Measurements from ENCODE around the gene EXOC4. TPM values are rescaled to one million over a fixed set of nuclear protein-coding genes. Genes with fewer than 3 reads are reported as not detected.
A peak's percentile ranks its signal among the peaks of the same experiment; 100 is the strongest.

Gene EXOC4
- total RNA-seq, 2 donors from 2014 or later = 48.9 to 102 TPM

DNA sequence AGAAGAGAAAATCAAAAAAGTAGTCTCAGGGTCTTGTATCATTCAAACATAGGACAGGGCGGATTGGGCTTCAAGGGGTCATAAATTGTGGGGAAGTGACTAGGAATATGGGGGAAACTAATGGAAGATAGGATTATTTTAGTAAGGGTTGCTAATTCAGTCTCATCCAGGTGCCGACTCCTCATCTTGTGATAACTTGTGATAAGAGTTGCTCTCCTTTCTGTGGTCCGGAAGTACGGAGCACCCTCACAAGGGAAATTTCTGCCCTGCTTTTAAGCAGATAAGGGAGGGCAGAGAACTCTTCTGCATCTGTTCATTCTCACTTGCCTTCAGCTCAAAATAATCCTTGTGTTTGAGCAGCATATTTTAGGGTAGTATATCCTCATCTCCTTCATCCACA, 437.9 kb downstream of the EXOC4 start:
- TF ChIP-seq POLR2AphosphoS5 (IDR thresholded peaks at IDR 0.05) (no peak), POLR2A (IDR thresholded peaks at IDR 0.05) (no peak)
- TF ChIP-seq, protein P1, sequence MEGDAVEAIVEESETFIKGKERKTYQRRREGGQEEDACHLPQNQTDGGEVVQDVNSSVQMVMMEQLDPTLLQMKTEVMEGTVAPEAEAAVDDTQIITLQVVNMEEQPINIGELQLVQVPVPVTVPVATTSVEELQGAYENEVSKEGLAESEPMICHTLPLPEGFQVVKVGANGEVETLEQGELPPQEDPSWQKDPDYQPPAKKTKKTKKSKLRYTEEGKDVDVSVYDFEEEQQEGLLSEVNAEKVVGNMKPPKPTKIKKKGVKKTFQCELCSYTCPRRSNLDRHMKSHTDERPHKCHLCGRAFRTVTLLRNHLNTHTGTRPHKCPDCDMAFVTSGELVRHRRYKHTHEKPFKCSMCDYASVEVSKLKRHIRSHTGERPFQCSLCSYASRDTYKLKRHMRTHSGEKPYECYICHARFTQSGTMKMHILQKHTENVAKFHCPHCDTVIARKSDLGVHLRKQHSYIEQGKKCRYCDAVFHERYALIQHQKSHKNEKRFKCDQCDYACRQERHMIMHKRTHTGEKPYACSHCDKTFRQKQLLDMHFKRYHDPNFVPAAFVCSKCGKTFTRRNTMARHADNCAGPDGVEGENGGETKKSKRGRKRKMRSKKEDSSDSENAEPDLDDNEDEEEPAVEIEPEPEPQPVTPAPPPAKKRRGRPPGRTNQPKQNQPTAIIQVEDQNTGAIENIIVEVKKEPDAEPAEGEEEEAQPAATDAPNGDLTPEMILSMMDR (IDR thresholded peaks at IDR 0.05) = no peak
- Histone ChIP-seq H3K9me3 (no peaks in the 10 kb centered on the region), H3K27ac (no peak overlapping the region), H3K27me3 (replicated peaks; ENCODE audit: insufficient read depth) (no peaks in the 10 kb centered on the region), H3K4me3 (no peak overlapping the region), H3K4me1 (replicated peaks) (no peaks in the 10 kb centered on the region), H3K36me3 (no peaks in the 10 kb centered on the region)
- intact Hi-C loops (cut with DNase I) = no loop called here
- WGBS = 96% methylated on average over 4 of the region's 4 CpGs
- no peak for DNase-seq (ENCODE audit: low spot score)

DNA sequence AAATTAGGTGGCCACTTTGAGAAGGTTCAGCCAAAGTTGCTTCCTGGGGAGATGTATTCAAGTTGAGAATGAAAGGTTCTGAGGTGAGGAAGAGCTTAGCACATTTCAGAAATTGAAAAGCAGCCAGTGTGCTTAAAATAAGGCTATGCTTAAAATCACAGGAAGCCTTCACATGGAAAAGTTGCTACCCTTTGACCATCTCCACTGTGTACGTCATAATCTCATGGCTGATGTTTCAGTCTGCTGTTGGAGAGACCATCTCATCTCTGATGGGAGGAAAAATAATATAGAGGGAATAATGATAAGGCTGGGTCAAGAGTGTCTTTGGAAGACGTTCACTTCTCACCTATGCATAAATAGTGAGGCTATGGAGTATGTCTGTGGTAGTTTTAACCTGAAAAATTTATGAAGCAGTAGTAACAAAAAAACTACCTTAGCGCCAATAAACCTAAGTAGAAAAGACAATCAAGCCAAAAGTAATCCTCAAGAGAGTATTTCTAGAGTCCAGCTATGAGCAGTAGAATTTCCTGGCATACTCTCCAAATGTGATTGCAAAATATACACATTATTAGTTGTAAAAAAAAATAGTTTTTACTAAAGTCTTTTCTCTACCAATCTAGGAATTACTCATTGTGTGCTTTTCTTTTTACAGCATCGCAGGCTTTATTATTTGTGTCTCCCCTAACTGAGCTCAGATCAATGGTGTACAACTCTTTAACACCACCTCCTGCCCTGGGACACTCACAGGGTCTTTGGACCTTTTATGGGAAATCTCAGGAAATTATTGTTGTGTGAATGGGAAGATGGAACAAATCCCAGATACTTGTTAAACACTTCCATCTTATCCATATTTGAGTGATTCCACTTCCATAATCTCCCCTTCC, 439.1 kb downstream of the EXOC4 start:
- TF ChIP-seq POLR2AphosphoS5 (IDR thresholded peaks at IDR 0.05) (no peak), POLR2A (IDR thresholded peaks at IDR 0.05) (no peak)
- TF ChIP-seq, protein P1 (IDR thresholded peaks at IDR 0.05) = no peak
- H3K4me3 ChIP-seq = no peak overlapping the region
- DNase-seq (ENCODE audit: low spot score) = no peak
- H3K36me3 ChIP-seq = no peaks in the 10 kb centered on the region
- intact Hi-C loops (cut with DNase I) = no loop called here
- H3K27me3 ChIP-seq (replicated peaks; ENCODE audit: insufficient read depth) = no peaks in the 10 kb centered on the region
- no peaks in the 10 kb centered on the region for H3K9me3 ChIP-seq
- WGBS = 86% methylated on average over 4 of the region's 4 CpGs
- H3K4me1 ChIP-seq (replicated peaks) = no peaks in the 10 kb centered on the region
- no peak overlapping the region for H3K27ac ChIP-seq

DNA sequence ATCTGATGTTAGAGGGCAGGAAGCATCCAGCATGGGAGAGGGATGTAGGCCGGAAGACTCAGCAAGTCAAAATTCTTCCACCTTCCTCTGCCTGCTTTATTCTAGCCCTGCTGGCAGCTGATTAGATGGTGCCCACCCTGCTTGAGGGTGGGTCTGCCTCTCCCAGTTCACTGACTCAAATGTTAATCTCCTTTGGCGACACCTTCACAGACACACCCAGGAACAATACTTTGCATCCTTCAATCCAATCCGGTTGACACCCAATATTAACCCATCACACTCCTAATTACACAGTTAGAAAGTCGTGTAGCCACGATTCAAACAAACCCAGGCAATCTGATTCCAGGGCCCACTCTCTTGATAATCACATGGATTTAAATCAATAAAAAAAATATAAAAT, 440.4 kb downstream of the EXOC4 start:
- Histone ChIP-seq H3K36me3 (no peaks in the 10 kb centered on the region), H3K9me3 (no peaks in the 10 kb centered on the region), H3K4me1 (replicated peaks) (no peaks in the 10 kb centered on the region), H3K27me3 (replicated peaks; ENCODE audit: insufficient read depth) (no peaks in the 10 kb centered on the region), H3K27ac (no peak overlapping the region), H3K4me3 (no peak overlapping the region)
- DNase-seq (ENCODE audit: low spot score) = no peak
- no peak for TF ChIP-seq POLR2AphosphoS5 (IDR thresholded peaks at IDR 0.05)
- no peak for TF ChIP-seq POLR2A (IDR thresholded peaks at IDR 0.05)
- TF ChIP-seq, protein P1 (IDR thresholded peaks at IDR 0.05) = no peak
- 93% methylated on average over 5 of the region's 5 CpGs for WGBS
- intact Hi-C loops (cut with DNase I) = no loop called here

DNA sequence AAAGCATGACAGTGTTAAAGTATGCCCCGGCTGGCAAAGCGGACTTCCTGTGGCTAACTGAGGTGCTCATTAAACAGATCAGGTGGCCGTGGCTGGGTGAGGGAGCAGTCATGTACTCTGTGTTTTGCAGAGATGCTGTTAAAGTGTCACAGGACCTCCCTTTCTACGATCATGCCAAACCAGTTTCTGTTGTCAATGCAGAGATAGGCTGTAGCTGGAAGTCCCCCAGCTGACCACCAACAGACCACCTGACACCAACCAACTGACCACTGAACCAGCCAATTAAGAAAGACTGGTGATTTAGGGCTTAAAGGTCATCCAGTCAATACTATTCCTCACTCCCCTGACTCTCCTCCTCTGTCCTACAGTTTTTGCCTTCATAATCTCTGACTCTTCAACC, 443.2 kb downstream of the EXOC4 start:
- TF ChIP-seq POLR2AphosphoS5 (IDR thresholded peaks at IDR 0.05) = no peak
- peak; percentile 4 for DNase-seq (ENCODE audit: low spot score)

DNA sequence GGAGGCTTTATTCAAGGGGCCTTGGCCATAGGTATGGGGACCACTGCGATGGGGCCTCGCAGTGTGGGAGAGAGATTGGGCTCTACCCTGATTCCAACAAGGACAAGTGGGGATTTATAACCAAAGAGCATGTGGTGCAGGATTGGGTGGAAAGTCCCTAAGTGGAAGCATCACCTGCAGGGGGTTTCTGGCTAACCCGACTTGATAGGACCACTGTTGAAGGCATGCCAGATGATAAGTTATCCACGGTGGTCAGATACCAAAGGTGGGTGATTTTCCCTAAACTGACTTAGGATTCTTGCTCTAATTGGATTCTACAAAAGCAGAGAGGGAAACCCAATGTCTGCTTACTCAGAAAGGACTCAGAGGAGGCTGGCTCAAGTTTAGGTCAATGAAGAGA, 444.7 kb downstream of the EXOC4 start:
- H3K4me1 ChIP-seq (replicated peaks) = no peaks in the 10 kb centered on the region
- intact Hi-C loops (cut with DNase I) = no loop called here
- no peaks in the 10 kb centered on the region for H3K36me3 ChIP-seq
- H3K27me3 ChIP-seq (replicated peaks; ENCODE audit: insufficient read depth) = no peaks in the 10 kb centered on the region
- no peak for DNase-seq (ENCODE audit: low spot score)
- WGBS = 90% methylated on average over 4 of the region's 4 CpGs
- H3K9me3 ChIP-seq = no peaks in the 10 kb centered on the region
- H3K27ac ChIP-seq = no peak overlapping the region
- H3K4me3 ChIP-seq = no peak overlapping the region
- TF ChIP-seq, protein P1 (IDR thresholded peaks at IDR 0.05) = no peak
- no peak for TF ChIP-seq POLR2AphosphoS5 (IDR thresholded peaks at IDR 0.05)
- no peak for TF ChIP-seq POLR2A (IDR thresholded peaks at IDR 0.05)

More for the DNA sequence above, 443.2 kb downstream of the EXOC4 start:
- intact Hi-C loops (cut with DNase I) = no loop called here
- Histone ChIP-seq H3K36me3 (no peaks in the 10 kb centered on the region), H3K4me1 (replicated peaks) (no peaks in the 10 kb centered on the region), H3K9me3 (no peaks in the 10 kb centered on the region), H3K27me3 (replicated peaks; ENCODE audit: insufficient read depth) (no peaks in the 10 kb centered on the region), H3K27ac (no peak overlapping the region), H3K4me3 (no peak overlapping the region)
- 43% methylated on average over 4 of the region's 4 CpGs for WGBS
